ENCODE data around the gene ADRA1B.
"Not testable (repeated sequence)": the region's sequence is repeated elsewhere in the genome, so short reads cannot be mapped to it uniquely, and the experiment has no call there.

ADRA1B gene

GRCh38 chr5:159961176-159962160 lies 45.2 kb downstream of the ADRA1B start:
- Mint-ChIP-seq H3K4me1 (ENCODE audit: low read depth) (no peaks in the 10 kb centered on the region), H3K4me3 (no peak overlapping the region), H3K36me3 (ENCODE audit: low read depth) (no peaks in the 10 kb centered on the region), H3K9me3 (no peaks in the 10 kb centered on the region), H3K27me3 (peaks cover 23% of the 10 kb centered on the region), H3K27ac (no peak overlapping the region)
- DNase-seq = no peak

- Mint-ChIP-seq H3K27ac (no peak overlapping the region), H3K9me3 (no peaks in the 10 kb centered on the region), H3K4me1 (ENCODE audit: low read depth) (no peaks in the 10 kb centered on the region), H3K4me3 (no peak overlapping the region), H3K36me3 (ENCODE audit: low read depth) (no peaks in the 10 kb centered on the region), H3K27me3 (peaks cover 30% of the 10 kb centered on the region)
- no peak for DNase-seq
Observed at GRCh38 chr5:159962214-159962613, 45.9 kb downstream of the ADRA1B start.

GRCh38 chr5:159963935-159964334 lies 47.7 kb downstream of the ADRA1B start:
- Mint-ChIP-seq H3K36me3 (ENCODE audit: low read depth) (no peaks in the 10 kb centered on the region), H3K27ac (no peak overlapping the region), H3K27me3 (peaks cover 44% of the 10 kb centered on the region)

GRCh38 chr5:159965031-159965837 lies 49.0 kb downstream of the ADRA1B start:
- Mint-ChIP-seq H3K9me3 (no peaks in the 10 kb centered on the region), H3K4me3 (no peak overlapping the region), H3K27ac (no peak overlapping the region), H3K36me3 (ENCODE audit: low read depth) (no peaks in the 10 kb centered on the region), H3K4me1 (ENCODE audit: low read depth) (no peaks in the 10 kb centered on the region), H3K27me3 (peaks cover 51% of the 10 kb centered on the region)
- peak; percentile 57 for DNase-seq

More at GRCh38 chr5:159963935-159964334, 47.7 kb downstream of the ADRA1B start:
- H3K4me1 Mint-ChIP-seq (ENCODE audit: low read depth) = no peaks in the 10 kb centered on the region
- DNase-seq = no peak
- no peak overlapping the region for H3K4me3 Mint-ChIP-seq
- H3K9me3 Mint-ChIP-seq = no peaks in the 10 kb centered on the region

GRCh38 chr5:159965838-159966128 lies 49.5 kb downstream of the ADRA1B start:
- H3K4me3 Mint-ChIP-seq; H3K4me1 Mint-ChIP-seq (ENCODE audit: low read depth); DNase-seq; H3K27ac Mint-ChIP-seq; H3K36me3 Mint-ChIP-seq (ENCODE audit: low read depth); H3K9me3 Mint-ChIP-seq: not testable (repeated sequence)
- peaks cover 56% of the 10 kb centered on the region for H3K27me3 Mint-ChIP-seq

- Mint-ChIP-seq H3K27me3 (peaks cover 77% of the 10 kb centered on the region), H3K27ac (no peak overlapping the region), H3K4me1 (ENCODE audit: low read depth) (peaks cover 9% of the 10 kb centered on the region), H3K36me3 (ENCODE audit: low read depth) (no peaks in the 10 kb centered on the region), H3K9me3 (no peaks in the 10 kb centered on the region), H3K4me3 (no peak overlapping the region)
- no peak for DNase-seq
Observed at GRCh38 chr5:159969966-159970365, 53.7 kb downstream of the ADRA1B start.

GRCh38 chr5:159971038-159971437 lies 54.8 kb downstream of the ADRA1B start:
- Mint-ChIP-seq H3K36me3 (ENCODE audit: low read depth) (no peaks in the 10 kb centered on the region), H3K4me1 (ENCODE audit: low read depth) (peaks cover 9% of the 10 kb centered on the region), H3K27ac (no peak overlapping the region), H3K9me3 (no peaks in the 10 kb centered on the region), H3K4me3 (no peak overlapping the region), H3K27me3 (peaks cover 74% of the 10 kb centered on the region)
- no peak for DNase-seq

- DNase-seq = no peak
- no peak overlapping the region for H3K27ac Mint-ChIP-seq
- H3K9me3 Mint-ChIP-seq = no peaks in the 10 kb centered on the region
- no peaks in the 10 kb centered on the region for H3K36me3 Mint-ChIP-seq (ENCODE audit: low read depth)
- peaks cover 70% of the 10 kb centered on the region for H3K27me3 Mint-ChIP-seq
- H3K4me1 Mint-ChIP-seq (ENCODE audit: low read depth) = peaks cover 9% of the 10 kb centered on the region
- H3K4me3 Mint-ChIP-seq = no peak overlapping the region
Observed at GRCh38 chr5:159971514-159971913, 55.2 kb downstream of the ADRA1B start.

- Mint-ChIP-seq H3K4me1 (ENCODE audit: low read depth) (peaks cover 9% of the 10 kb centered on the region), H3K27me3 (peaks cover 70% of the 10 kb centered on the region), H3K36me3 (ENCODE audit: low read depth) (no peaks in the 10 kb centered on the region), H3K4me3 (no peak overlapping the region), H3K27ac (no peak overlapping the region), H3K9me3 (no peaks in the 10 kb centered on the region)
- no peak for DNase-seq
Observed at GRCh38 chr5:159971931-159972461, 55.7 kb downstream of the ADRA1B start.

- Mint-ChIP-seq H3K4me3 (peak overlapping the region; percentile 66), H3K4me1 (ENCODE audit: low read depth) (peaks cover 9% of the 10 kb centered on the region), H3K36me3 (ENCODE audit: low read depth) (no peaks in the 10 kb centered on the region), H3K9me3 (no peaks in the 10 kb centered on the region), H3K27me3 (peaks cover 70% of the 10 kb centered on the region), H3K27ac (no peak overlapping the region)
- DNase-seq = no peak
Observed at GRCh38 chr5:159972538-159973362, 56.5 kb downstream of the ADRA1B start.

- no peaks in the 10 kb centered on the region for H3K36me3 Mint-ChIP-seq (ENCODE audit: low read depth)
- DNase-seq = no peak
- no peak overlapping the region for H3K4me3 Mint-ChIP-seq
- H3K27me3 Mint-ChIP-seq = peaks cover 70% of the 10 kb centered on the region
- H3K27ac Mint-ChIP-seq = no peak overlapping the region
- H3K9me3 Mint-ChIP-seq = no peaks in the 10 kb centered on the region
- H3K4me1 Mint-ChIP-seq (ENCODE audit: low read depth) = peaks cover 9% of the 10 kb centered on the region
Observed at GRCh38 chr5:159975462-159976019, 59.3 kb downstream of the ADRA1B start.

- Mint-ChIP-seq H3K27me3 (peaks cover 66% of the 10 kb centered on the region), H3K4me3 (no peak overlapping the region), H3K4me1 (ENCODE audit: low read depth) (peaks cover 7% of the 10 kb centered on the region), H3K27ac (no peak overlapping the region), H3K9me3 (no peaks in the 10 kb centered on the region), H3K36me3 (ENCODE audit: low read depth) (no peaks in the 10 kb centered on the region)
- no peak for DNase-seq
Observed at GRCh38 chr5:159976921-159977320, 60.6 kb downstream of the ADRA1B start.

GRCh38 chr5:159978358-159978757 lies 62.1 kb downstream of the ADRA1B start:
- no peak overlapping the region for H3K27ac Mint-ChIP-seq
- peaks cover 62% of the 10 kb centered on the region for H3K27me3 Mint-ChIP-seq
- H3K9me3 Mint-ChIP-seq = no peaks in the 10 kb centered on the region
- no peak for DNase-seq
- no peaks in the 10 kb centered on the region for H3K4me1 Mint-ChIP-seq (ENCODE audit: low read depth)
- H3K36me3 Mint-ChIP-seq (ENCODE audit: low read depth) = no peaks in the 10 kb centered on the region
- H3K4me3 Mint-ChIP-seq = no peak overlapping the region
